ENCODE results near the gene CDC25C. TPM values are rescaled to one million over a fixed set of nuclear protein-coding genes. Genes with fewer than 3 reads are reported as not detected.

Gene CDC25C
- total RNA-seq, 2 donors from 2014 or later: 14.8 to 30.6 TPM

GRCh38 chr5:138275895-138276294 is 55.7 kb downstream of the CDC25C start:
- 75% methylated on average over 1 of the region's 1 CpG; no CpG with 5 or more reads in 1 of the 2 experiments for WGBS, 2 experiments (ENCODE audit: insufficient coverage in 1 of 2, insufficient read length in 1 of 2)
- Mint-ChIP-seq H3K4me3 (no peak overlapping the region), H3K27ac (no peak overlapping the region), H3K4me1 (peaks cover 15% of the 10 kb centered on the region), H3K27me3 (ENCODE audit: insufficient read depth) (peaks cover 57% of the 10 kb centered on the region), H3K36me3 (ENCODE audit: low read depth) (no peaks in the 10 kb centered on the region), H3K9me3 (no peaks in the 10 kb centered on the region)
- TF ChIP-seq, protein P1, sequence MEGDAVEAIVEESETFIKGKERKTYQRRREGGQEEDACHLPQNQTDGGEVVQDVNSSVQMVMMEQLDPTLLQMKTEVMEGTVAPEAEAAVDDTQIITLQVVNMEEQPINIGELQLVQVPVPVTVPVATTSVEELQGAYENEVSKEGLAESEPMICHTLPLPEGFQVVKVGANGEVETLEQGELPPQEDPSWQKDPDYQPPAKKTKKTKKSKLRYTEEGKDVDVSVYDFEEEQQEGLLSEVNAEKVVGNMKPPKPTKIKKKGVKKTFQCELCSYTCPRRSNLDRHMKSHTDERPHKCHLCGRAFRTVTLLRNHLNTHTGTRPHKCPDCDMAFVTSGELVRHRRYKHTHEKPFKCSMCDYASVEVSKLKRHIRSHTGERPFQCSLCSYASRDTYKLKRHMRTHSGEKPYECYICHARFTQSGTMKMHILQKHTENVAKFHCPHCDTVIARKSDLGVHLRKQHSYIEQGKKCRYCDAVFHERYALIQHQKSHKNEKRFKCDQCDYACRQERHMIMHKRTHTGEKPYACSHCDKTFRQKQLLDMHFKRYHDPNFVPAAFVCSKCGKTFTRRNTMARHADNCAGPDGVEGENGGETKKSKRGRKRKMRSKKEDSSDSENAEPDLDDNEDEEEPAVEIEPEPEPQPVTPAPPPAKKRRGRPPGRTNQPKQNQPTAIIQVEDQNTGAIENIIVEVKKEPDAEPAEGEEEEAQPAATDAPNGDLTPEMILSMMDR (conservative IDR thresholded peaks at IDR 0.05): no peak
- DNase-seq: no peak
- Histone ChIP-seq H3K4me1 (ENCODE audit: control insufficient read depth, insufficient read depth, low read length) (no peaks in the 10 kb centered on the region), H3K36me3 (ENCODE audit: control insufficient read depth, insufficient read depth, low read length) (no peaks in the 10 kb centered on the region), H3K9ac (ENCODE audit: extremely low read depth, low read length, poor library complexity, severe bottlenecking) (no peak overlapping the region), H3K27ac (ENCODE audit: low read depth, low read length) (no peak overlapping the region), H3K4me3 (ENCODE audit: low read length) (no peak overlapping the region), H3K9me3 (ENCODE audit: control insufficient read depth, low read length) (no peaks in the 10 kb centered on the region), H3K27me3 (ENCODE audit: control insufficient read depth, insufficient read depth, low read length, poor library complexity, severe bottlenecking) (peaks cover 48% of the 10 kb centered on the region)

DNA sequence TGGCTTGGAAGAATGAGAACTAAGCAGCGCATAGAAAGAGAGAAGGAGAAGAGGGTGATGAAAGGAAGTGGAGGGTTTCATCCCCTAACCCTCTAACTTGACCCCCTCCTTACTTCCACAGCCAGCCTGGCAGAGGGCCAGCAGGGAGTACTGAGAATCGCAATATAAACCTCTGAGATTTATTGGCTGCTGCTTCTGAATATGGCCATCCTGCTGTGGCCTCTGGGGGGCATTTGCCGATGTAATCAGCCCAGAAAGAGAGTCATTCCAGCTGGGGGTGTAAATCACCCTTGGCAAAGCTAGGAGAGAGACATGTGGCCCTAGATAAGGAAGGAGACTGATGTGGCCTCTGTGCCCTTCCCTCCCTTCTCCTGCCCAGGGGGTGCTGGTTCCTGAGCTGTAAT is 56.2 kb downstream of the CDC25C start:
- H3K36me3 Mint-ChIP-seq (ENCODE audit: low read depth): no peaks in the 10 kb centered on the region
- peaks cover 15% of the 10 kb centered on the region for H3K4me1 Mint-ChIP-seq
- Histone ChIP-seq H3K4me1 (ENCODE audit: control insufficient read depth, insufficient read depth, low read length) (no peaks in the 10 kb centered on the region), H3K36me3 (ENCODE audit: control insufficient read depth, insufficient read depth, low read length) (no peaks in the 10 kb centered on the region), H3K27ac (ENCODE audit: low read depth, low read length) (no peak overlapping the region), H3K9ac (ENCODE audit: extremely low read depth, low read length, poor library complexity, severe bottlenecking) (no peak overlapping the region), H3K27me3 (ENCODE audit: control insufficient read depth, insufficient read depth, low read length, poor library complexity, severe bottlenecking) (peaks cover 48% of the 10 kb centered on the region), H3K4me3 (ENCODE audit: low read length) (no peak overlapping the region), H3K9me3 (ENCODE audit: control insufficient read depth, low read length) (no peaks in the 10 kb centered on the region)
- no peak overlapping the region for H3K4me3 Mint-ChIP-seq
- no peaks in the 10 kb centered on the region for H3K9me3 Mint-ChIP-seq
- 50 to 56% methylated on average over 2 of the region's 3 CpGs for WGBS, 2 experiments (ENCODE audit: insufficient coverage in 1 of 2, insufficient read length in 1 of 2)
- TF ChIP-seq, protein P1 (conservative IDR thresholded peaks at IDR 0.05): peak; percentile 14
- peak; percentile 58 for DNase-seq
- peaks cover 58% of the 10 kb centered on the region for H3K27me3 Mint-ChIP-seq (ENCODE audit: insufficient read depth)
- H3K27ac Mint-ChIP-seq: no peak overlapping the region

GRCh38 chr5:138274189-138274853 is 57.3 kb downstream of the CDC25C start, which contains the start of gene GFRA3:
Gene GFRA3 (minus strand): TSS chr5:138274621. CDS start chr5:138274424, 197 bp downstream.
- H3K36me3 ChIP-seq (ENCODE audit: control insufficient read depth, insufficient read depth, low read length): no peaks in the 10 kb centered on the region
- Mint-ChIP-seq H3K9me3 (no peaks in the 10 kb centered on the region), H3K27me3 (ENCODE audit: insufficient read depth) (peaks cover 62% of the 10 kb centered on the region), H3K27ac (no peak within 1 kb of the TSS), H3K4me3 (peak within 1 kb of the TSS; percentile 45), H3K36me3 (ENCODE audit: low read depth) (no peaks in the 10 kb centered on the region), H3K4me1 (peaks cover 15% of the 10 kb centered on the region)
- TF ChIP-seq, protein P1 (conservative IDR thresholded peaks at IDR 0.05): no peak
- WGBS, 2 experiments (ENCODE audit: insufficient coverage in 1 of 2, insufficient read length in 1 of 2): 3 to 8% methylated on average over 5 to 62 of the region's 62 CpGs
- no peak within 1 kb of the TSS for H3K9ac ChIP-seq (ENCODE audit: extremely low read depth, low read length, poor library complexity, severe bottlenecking)
- H3K9me3 ChIP-seq (ENCODE audit: control insufficient read depth, low read length): no peaks in the 10 kb centered on the region
- H3K27me3 ChIP-seq (ENCODE audit: control insufficient read depth, insufficient read depth, low read length, poor library complexity, severe bottlenecking): peaks cover 48% of the 10 kb centered on the region
- DNase-seq: peak; percentile 80
- H3K4me1 ChIP-seq (ENCODE audit: control insufficient read depth, insufficient read depth, low read length): no peaks in the 10 kb centered on the region
- peak within 1 kb of the TSS; percentile 67 for H3K4me3 ChIP-seq (ENCODE audit: low read length)
- H3K27ac ChIP-seq (ENCODE audit: low read depth, low read length): no peak within 1 kb of the TSS
